Endodermal cell (in vitro differentiated cells): ENCODE data around the gene DENND1C. TPM values are rescaled to one million over a fixed set of nuclear protein-coding genes. Genes with fewer than 3 reads are reported as not detected.

ENCODE experiments used
- DNase-seq: peaks from one replicate; pipeline ENCODE4 v3.0.0-alpha.2; 2017
- H3K27ac ChIP-seq: 2 replicates; pipeline ENCODE4 v1.5.1; 2013; ENCODE audit warnings: mild to moderate bottlenecking, low read depth, low read length, moderate library complexity
- H3K27me3 ChIP-seq: 2 replicates; pipeline ENCODE4 v1.6.1; 2013; ENCODE audit warnings: mild to moderate bottlenecking, low read length, moderate library complexity; ENCODE audit not compliant: insufficient read depth, control insufficient read depth, poor library complexity, severe bottlenecking
- H3K36me3 ChIP-seq: 2 replicates; pipeline ENCODE4 v1.7.0; 2013; ENCODE audit warnings: mild to moderate bottlenecking, low read length, moderate library complexity; ENCODE audit not compliant: control insufficient read depth, insufficient read depth
- H3K4me1 ChIP-seq: one replicate; pipeline ENCODE4 v1.7.0; 2013; ENCODE audit warnings: low read length; ENCODE audit not compliant: control insufficient read depth, insufficient read depth
- H3K4me3 ChIP-seq: 2 replicates; pipeline ENCODE4 v1.5.1; 2013; ENCODE audit warnings: mild to moderate bottlenecking, low read length, moderate library complexity
- H3K9ac ChIP-seq: 2 replicates; pipeline ENCODE4 v1.6.1; 2013; ENCODE audit warnings: mild to moderate bottlenecking, low read length, moderate library complexity; ENCODE audit not compliant: poor library complexity, severe bottlenecking; ENCODE audit errors: extremely low read depth
- H3K9me3 ChIP-seq: 2 replicates; pipeline ENCODE4 v1.6.1; 2013; ENCODE audit warnings: mild to moderate bottlenecking, low read length, moderate library complexity; ENCODE audit not compliant: control insufficient read depth
- H3K27ac Mint-ChIP-seq: 2 replicates; pipeline ENCODE4 v1.8.0; 2020; ENCODE audit warnings: mixed read lengths
- H3K27me3 Mint-ChIP-seq: 2 replicates; pipeline ENCODE4 v1.8.0; 2021; ENCODE audit warnings: mild to moderate bottlenecking, mixed read lengths; ENCODE audit not compliant: insufficient read depth
- H3K36me3 Mint-ChIP-seq: 2 replicates; pipeline ENCODE4 v1.8.0; 2020; ENCODE audit warnings: low read depth, mixed read lengths
- H3K4me1 Mint-ChIP-seq: 2 replicates; pipeline ENCODE4 v1.8.0; 2020; ENCODE audit warnings: mixed read lengths
- H3K4me3 Mint-ChIP-seq: 2 replicates; pipeline ENCODE4 v1.8.0; 2020; ENCODE audit warnings: mild to moderate bottlenecking, moderate library complexity, mixed read lengths
- H3K9me3 Mint-ChIP-seq: 2 replicates; pipeline ENCODE4 v1.8.0; 2020; ENCODE audit warnings: mild to moderate bottlenecking, mixed read lengths
- WGBS, 2 experiments: methylation state at CpG; one replicate each; pipeline versions ENCODE4 v1.1.5 to v1.1.7; 2013; ENCODE audit warnings: missing lambda C conversion rate in 2 of 2, mixed read lengths in 1 of 2; ENCODE audit not compliant: insufficient coverage in 1 of 2, insufficient read length in 1 of 2; 5-methylcytosine and 5-hydroxymethylcytosine counted together
- total RNA-seq, 2 donors: library from RNA; stranded (reverse); fragmentation: NEBNext Ultra II Directional in 1 of 2; extraction: Animal tissue kit (Norgen Biotek cat#: 25700) in 1 of 2; gene quantifications; 2 replicates in 1 of 2; 3 replicates in 1 of 2; pipeline ENCODE4 v1.2.1, GENCODE V29; 2021
- TF ChIP-seq, protein P1 (sequence below): fragments of 200-600 bp; sonication (generic); conservative IDR thresholded peaks from 2 replicates; pipeline ENCODE4 v1.5.0; 2021; ENCODE audit warnings: antibody characterized with exemption, mild to moderate bottlenecking

The DENND1C gene
- total RNA-seq, 2 donors from 2014 or later = 1.7 to 2.1 TPM

- Histone ChIP-seq H3K4me3 (no peak overlapping the region), H3K27me3 (no peaks in the 10 kb centered on the region), H3K9ac (no peak overlapping the region), H3K27ac (no peak overlapping the region), H3K36me3 (peaks cover 43% of the 10 kb centered on the region), H3K4me1 (no peaks in the 10 kb centered on the region), H3K9me3 (peaks cover 31% of the 10 kb centered on the region)
- DNase-seq = no peak
- no peak overlapping the region for H3K4me3 Mint-ChIP-seq
- TF ChIP-seq, protein P1, sequence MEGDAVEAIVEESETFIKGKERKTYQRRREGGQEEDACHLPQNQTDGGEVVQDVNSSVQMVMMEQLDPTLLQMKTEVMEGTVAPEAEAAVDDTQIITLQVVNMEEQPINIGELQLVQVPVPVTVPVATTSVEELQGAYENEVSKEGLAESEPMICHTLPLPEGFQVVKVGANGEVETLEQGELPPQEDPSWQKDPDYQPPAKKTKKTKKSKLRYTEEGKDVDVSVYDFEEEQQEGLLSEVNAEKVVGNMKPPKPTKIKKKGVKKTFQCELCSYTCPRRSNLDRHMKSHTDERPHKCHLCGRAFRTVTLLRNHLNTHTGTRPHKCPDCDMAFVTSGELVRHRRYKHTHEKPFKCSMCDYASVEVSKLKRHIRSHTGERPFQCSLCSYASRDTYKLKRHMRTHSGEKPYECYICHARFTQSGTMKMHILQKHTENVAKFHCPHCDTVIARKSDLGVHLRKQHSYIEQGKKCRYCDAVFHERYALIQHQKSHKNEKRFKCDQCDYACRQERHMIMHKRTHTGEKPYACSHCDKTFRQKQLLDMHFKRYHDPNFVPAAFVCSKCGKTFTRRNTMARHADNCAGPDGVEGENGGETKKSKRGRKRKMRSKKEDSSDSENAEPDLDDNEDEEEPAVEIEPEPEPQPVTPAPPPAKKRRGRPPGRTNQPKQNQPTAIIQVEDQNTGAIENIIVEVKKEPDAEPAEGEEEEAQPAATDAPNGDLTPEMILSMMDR = no peak
- peaks cover 28% of the 10 kb centered on the region for H3K9me3 Mint-ChIP-seq
- WGBS, 2 experiments = 95 to 97% methylated on average over 9 to 19 of the region's 19 CpGs
- H3K27me3 Mint-ChIP-seq = no peaks in the 10 kb centered on the region
- H3K36me3 Mint-ChIP-seq = peaks cover 53% of the 10 kb centered on the region
- H3K4me1 Mint-ChIP-seq = no peaks in the 10 kb centered on the region
- no peak overlapping the region for H3K27ac Mint-ChIP-seq
These were observed 29.4 kb downstream of the DENND1C start for GRCh38 chr19:6452223-6452614.

DNA sequence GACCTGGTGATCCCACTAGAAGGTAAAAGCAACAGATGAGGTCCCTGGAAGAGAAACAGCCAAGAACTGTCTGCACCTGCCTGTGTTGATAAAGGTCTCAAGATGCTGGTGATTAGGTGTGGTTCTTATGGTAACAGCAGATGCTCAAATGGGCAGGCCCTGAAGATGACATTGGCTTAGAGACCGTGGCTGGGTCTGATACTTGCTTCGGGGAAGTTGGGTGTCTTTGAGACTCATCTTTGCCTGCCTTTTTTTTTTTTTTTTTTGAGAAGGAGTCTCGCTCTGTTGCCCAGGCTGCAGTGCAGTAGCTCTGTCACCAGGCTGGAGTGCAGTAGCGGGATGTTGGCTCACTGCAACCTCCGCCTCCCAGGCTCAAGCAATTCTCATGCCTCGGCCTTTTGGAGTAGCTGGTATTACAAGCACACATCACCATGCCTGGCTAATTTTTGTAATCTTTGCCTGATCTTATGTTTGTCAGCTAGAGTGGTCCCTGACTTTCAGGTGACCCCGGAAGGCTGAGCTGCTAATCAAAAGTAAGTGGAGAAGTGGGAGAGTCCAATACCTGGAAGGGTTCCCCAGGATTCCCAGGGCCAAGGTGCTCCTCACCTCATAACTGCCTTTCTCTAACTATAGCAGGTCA is 29.9 kb downstream of the DENND1C start:
- H3K36me3 Mint-ChIP-seq = peaks cover 57% of the 10 kb centered on the region
- TF ChIP-seq, protein P1 = no peak
- Histone ChIP-seq H3K9me3 (peaks cover 31% of the 10 kb centered on the region), H3K27me3 (no peaks in the 10 kb centered on the region), H3K27ac (no peak overlapping the region), H3K36me3 (peaks cover 43% of the 10 kb centered on the region), H3K9ac (no peak overlapping the region), H3K4me1 (no peaks in the 10 kb centered on the region), H3K4me3 (no peak overlapping the region)
- H3K27me3 Mint-ChIP-seq = no peaks in the 10 kb centered on the region
- H3K4me1 Mint-ChIP-seq = no peaks in the 10 kb centered on the region
- H3K4me3 Mint-ChIP-seq = no peak overlapping the region
- H3K9me3 Mint-ChIP-seq = peaks cover 28% of the 10 kb centered on the region
- 91 to 95% methylated on average over 6 to 7 of the region's 7 CpGs for WGBS, 2 experiments
- H3K27ac Mint-ChIP-seq = no peak overlapping the region
- DNase-seq = no peak

GRCh38 chr19:6450166-6450565 is 31.4 kb downstream of the DENND1C start:
- Histone ChIP-seq H3K4me3 (no peak overlapping the region), H3K27me3 (no peaks in the 10 kb centered on the region), H3K9me3 (peaks cover 25% of the 10 kb centered on the region), H3K36me3 (peaks cover 33% of the 10 kb centered on the region), H3K9ac (no peak overlapping the region), H3K27ac (no peak overlapping the region), H3K4me1 (no peaks in the 10 kb centered on the region)
- Mint-ChIP-seq H3K9me3 (peaks cover 29% of the 10 kb centered on the region), H3K4me1 (no peaks in the 10 kb centered on the region), H3K4me3 (no peak overlapping the region), H3K27me3 (no peaks in the 10 kb centered on the region), H3K27ac (no peak overlapping the region), H3K36me3 (peaks cover 59% of the 10 kb centered on the region)
- 88 to 94% methylated on average over 5 of the region's 5 CpGs for WGBS, 2 experiments
- no peak for DNase-seq
- TF ChIP-seq, protein P1 = no peak
